HepG2 (cell line): ENCODE results near the gene RPL23. TPM values are rescaled to one million over a fixed set of nuclear protein-coding genes. Genes with fewer than 3 reads are reported as not detected.

ENCODE experiments used
- ATF1 ChIP-seq: IDR thresholded peaks from 2 replicates; pipeline ENCODE4 v1.6.1; 2016; ENCODE audit warnings: mild to moderate bottlenecking, control low read depth
- BORCS8-MEF2B ChIP-seq: sonication (generic); formaldehyde crosslinking; IDR thresholded peaks from 2 replicates; pipeline ENCODE4 v1.8.0; 2022; ENCODE audit warnings: mild to moderate bottlenecking, missing genetic modification reagents
- CEBPG ChIP-seq: IDR thresholded peaks from 2 replicates; pipeline ENCODE4 v1.6.1; 2016
- HES4 ChIP-seq: sonication (generic); formaldehyde crosslinking; IDR thresholded peaks from 2 replicates; pipeline ENCODE4 v1.9.0; 2021; ENCODE audit warnings: mild to moderate bottlenecking, missing genetic modification reagents, borderline replicate concordance
- MXI1 ChIP-seq: IDR thresholded peaks from 3 replicates; pipeline ENCODE4 v1.6.1; 2012; ENCODE audit warnings: low read depth, low read length, inconsistent platforms, borderline replicate concordance
- POLR2G ChIP-seq: fragments of 200-400 bp; formaldehyde crosslinking; IDR thresholded peaks from 2 replicates; pipeline ENCODE4 v1.6.1; 2018; ENCODE audit warnings: mild to moderate bottlenecking, low read depth, low read length, moderate library complexity
- REPIN1 ChIP-seq: sonication (generic); formaldehyde crosslinking; IDR thresholded peaks from 2 replicates; pipeline ENCODE4 v1.8.0; 2022; ENCODE audit warnings: missing genetic modification reagents, low read depth, mild to moderate bottlenecking, borderline replicate concordance
- SALL2 ChIP-seq: sonication (generic); formaldehyde crosslinking; IDR thresholded peaks from 2 replicates; pipeline ENCODE4 v1.8.1; 2023; ENCODE audit warnings: mild to moderate bottlenecking, missing genetic modification reagents, inconsistent platforms
- ZBTB38 ChIP-seq: sonication (generic); formaldehyde crosslinking; IDR thresholded peaks from 2 replicates; pipeline ENCODE4 v1.5.1; 2020; ENCODE audit warnings: mild to moderate bottlenecking, missing genetic modification reagents
- ZBTB43 ChIP-seq: sonication (generic); formaldehyde crosslinking; conservative IDR thresholded peaks from 2 replicates; pipeline ENCODE4 v1.4.0; 2020; ENCODE audit warnings: missing genetic modification reagents
- ZC3H13 ChIP-seq: sonication (generic); formaldehyde crosslinking; IDR thresholded peaks from 2 replicates; pipeline ENCODE4 v1.8.1; 2023; ENCODE audit warnings: mild to moderate bottlenecking, missing genetic modification reagents, moderate library complexity
- ZMYM2 ChIP-seq: sonication (generic); formaldehyde crosslinking; IDR thresholded peaks from 2 replicates; pipeline ENCODE4 v1.8.0; 2022; ENCODE audit warnings: mild to moderate bottlenecking, missing genetic modification reagents
- ZNF230 ChIP-seq: sonication (generic); formaldehyde crosslinking; IDR thresholded peaks from 2 replicates; pipeline ENCODE4 v1.4.0; 2020; ENCODE audit warnings: mild to moderate bottlenecking, missing genetic modification reagents
- ZNF232 ChIP-seq: sonication (generic); formaldehyde crosslinking; IDR thresholded peaks from 2 replicates; pipeline ENCODE4 v1.4.0; 2020; ENCODE audit warnings: missing genetic modification reagents, borderline replicate concordance
- ZNF350 ChIP-seq: sonication (generic); formaldehyde crosslinking; IDR thresholded peaks from 2 replicates; pipeline ENCODE4 v1.4.0; 2020; ENCODE audit warnings: mild to moderate bottlenecking, low read depth, missing genetic modification reagents, borderline replicate concordance
- ZNF557 ChIP-seq: sonication (generic); formaldehyde crosslinking; IDR thresholded peaks from 2 replicates; pipeline ENCODE4 v1.4.0; 2020; ENCODE audit warnings: missing genetic modification reagents
- ZNF558 ChIP-seq: sonication (generic); formaldehyde crosslinking; IDR thresholded peaks from 2 replicates; pipeline ENCODE4 v1.9.0; 2022; ENCODE audit warnings: mild to moderate bottlenecking, missing genetic modification reagents, borderline replicate concordance
- ZNF746 ChIP-seq: sonication (generic); formaldehyde crosslinking; IDR thresholded peaks from 2 replicates; pipeline ENCODE4 v1.8.0; 2022; ENCODE audit warnings: mild to moderate bottlenecking, missing genetic modification reagents
- polyA plus RNA-seq, 8 experiments: library from polyadenylated mRNA; depleted of rRNA in 3 of 8; stranded (reverse) in 7 of 8; unstranded in 1 of 8; fragments of >200 nt; fragmentation: Illumina TruSeq in 4 of 8; extraction: Trizol in 4 of 8; gene quantifications; 2 replicates each; pipeline versions ENCODE4 v1.2.1 to v1.2.3, GENCODE V29; 2011 to 2016; ENCODE audit warnings: low read depth in 4 of 8, missing spikeins in 1 of 8, mixed read lengths in 1 of 8; ENCODE audit not compliant: insufficient read depth in 1 of 8
- total RNA-seq, 5 experiments: library from RNA; depleted of rRNA; stranded (reverse); fragments of >200 nt; fragmentation: Illumina TruSeq; extraction: Trizol; gene quantifications; 2 replicates each; pipeline ENCODE4 v1.2.3, GENCODE V29; 2016; ENCODE audit warnings: low read depth in 1 of 5
- TF ChIP-seq, protein P1 (sequence below): sonication (generic); formaldehyde crosslinking; IDR thresholded peaks from 2 replicates; pipeline ENCODE4 v1.9.0; 2021; ENCODE audit warnings: mild to moderate bottlenecking, missing genetic modification reagents
- TF ChIP-seq, protein P2 (sequence below): sonication (generic); formaldehyde crosslinking; IDR thresholded peaks from 2 replicates; pipeline ENCODE4 v1.5.1; 2020; ENCODE audit warnings: missing genetic modification reagents, mild to moderate bottlenecking, borderline replicate concordance

The RPL23 gene
- total and polyA plus RNA-seq, 2 of the 13 experiments (the other 11 are each of a cell fraction or from before 2014, with no cell fraction given), result 2,790 to 4,860 TPM

DNA sequence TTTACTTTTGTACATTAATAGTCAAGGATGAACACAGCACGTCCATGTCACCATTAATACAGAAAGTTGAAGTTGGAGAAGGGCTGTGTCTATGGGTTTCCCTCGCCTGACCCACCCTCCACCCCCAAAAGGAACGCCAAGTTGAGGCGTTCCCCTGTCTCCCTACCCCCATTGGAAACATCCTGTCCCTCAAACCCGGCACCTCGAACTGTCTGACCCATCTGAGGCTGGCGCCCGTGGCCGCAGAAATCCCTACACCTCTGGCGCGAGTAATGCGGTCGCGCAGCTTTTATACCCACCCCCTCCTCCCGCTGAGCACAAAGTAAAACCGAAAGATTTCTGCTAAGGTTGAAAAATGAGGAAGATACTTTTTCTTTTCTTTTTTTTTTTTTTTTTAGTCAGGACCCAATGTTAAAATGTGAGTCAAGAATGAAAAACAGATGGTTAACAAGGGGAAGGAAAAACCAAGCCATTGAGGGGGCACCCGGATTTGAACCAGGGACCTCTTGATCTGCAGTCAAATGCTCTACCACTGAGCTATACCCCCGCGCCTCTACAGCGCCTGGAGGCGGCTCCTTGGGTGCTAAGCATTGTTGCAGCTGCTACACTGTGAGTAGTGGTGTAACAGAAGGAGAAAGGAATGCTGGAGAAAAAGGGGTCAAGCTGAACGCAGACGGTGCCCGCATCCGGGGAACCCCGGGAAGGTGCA lies 15.4 kb upstream of the RPL23 start (continued):
- TF ChIP-seq, protein P1, sequence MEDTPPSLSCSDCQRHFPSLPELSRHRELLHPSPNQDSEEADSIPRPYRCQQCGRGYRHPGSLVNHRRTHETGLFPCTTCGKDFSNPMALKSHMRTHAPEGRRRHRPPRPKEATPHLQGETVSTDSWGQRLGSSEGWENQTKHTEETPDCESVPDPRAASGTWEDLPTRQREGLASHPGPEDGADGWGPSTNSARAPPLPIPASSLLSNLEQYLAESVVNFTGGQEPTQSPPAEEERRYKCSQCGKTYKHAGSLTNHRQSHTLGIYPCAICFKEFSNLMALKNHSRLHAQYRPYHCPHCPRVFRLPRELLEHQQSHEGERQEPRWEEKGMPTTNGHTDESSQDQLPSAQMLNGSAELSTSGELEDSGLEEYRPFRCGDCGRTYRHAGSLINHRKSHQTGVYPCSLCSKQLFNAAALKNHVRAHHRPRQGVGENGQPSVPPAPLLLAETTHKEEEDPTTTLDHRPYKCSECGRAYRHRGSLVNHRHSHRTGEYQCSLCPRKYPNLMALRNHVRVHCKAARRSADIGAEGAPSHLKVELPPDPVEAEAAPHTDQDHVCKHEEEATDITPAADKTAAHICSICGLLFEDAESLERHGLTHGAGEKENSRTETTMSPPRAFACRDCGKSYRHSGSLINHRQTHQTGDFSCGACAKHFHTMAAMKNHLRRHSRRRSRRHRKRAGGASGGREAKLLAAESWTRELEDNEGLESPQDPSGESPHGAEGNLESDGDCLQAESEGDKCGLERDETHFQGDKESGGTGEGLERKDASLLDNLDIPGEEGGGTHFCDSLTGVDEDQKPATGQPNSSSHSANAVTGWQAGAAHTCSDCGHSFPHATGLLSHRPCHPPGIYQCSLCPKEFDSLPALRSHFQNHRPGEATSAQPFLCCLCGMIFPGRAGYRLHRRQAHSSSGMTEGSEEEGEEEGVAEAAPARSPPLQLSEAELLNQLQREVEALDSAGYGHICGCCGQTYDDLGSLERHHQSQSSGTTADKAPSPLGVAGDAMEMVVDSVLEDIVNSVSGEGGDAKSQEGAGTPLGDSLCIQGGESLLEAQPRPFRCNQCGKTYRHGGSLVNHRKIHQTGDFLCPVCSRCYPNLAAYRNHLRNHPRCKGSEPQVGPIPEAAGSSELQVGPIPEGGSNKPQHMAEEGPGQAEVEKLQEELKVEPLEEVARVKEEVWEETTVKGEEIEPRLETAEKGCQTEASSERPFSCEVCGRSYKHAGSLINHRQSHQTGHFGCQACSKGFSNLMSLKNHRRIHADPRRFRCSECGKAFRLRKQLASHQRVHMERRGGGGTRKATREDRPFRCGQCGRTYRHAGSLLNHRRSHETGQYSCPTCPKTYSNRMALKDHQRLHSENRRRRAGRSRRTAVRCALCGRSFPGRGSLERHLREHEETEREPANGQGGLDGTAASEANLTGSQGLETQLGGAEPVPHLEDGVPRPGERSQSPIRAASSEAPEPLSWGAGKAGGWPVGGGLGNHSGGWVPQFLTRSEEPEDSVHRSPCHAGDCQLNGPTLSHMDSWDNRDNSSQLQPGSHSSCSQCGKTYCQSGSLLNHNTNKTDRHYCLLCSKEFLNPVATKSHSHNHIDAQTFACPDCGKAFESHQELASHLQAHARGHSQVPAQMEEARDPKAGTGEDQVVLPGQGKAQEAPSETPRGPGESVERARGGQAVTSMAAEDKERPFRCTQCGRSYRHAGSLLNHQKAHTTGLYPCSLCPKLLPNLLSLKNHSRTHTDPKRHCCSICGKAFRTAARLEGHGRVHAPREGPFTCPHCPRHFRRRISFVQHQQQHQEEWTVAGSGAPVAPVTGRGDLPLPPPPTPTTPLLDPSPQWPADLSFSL (CRISPR knock-in tag), result peak; percentile 56; the same call in 1 of the 2 replicates
- TF ChIP-seq, protein P2, sequence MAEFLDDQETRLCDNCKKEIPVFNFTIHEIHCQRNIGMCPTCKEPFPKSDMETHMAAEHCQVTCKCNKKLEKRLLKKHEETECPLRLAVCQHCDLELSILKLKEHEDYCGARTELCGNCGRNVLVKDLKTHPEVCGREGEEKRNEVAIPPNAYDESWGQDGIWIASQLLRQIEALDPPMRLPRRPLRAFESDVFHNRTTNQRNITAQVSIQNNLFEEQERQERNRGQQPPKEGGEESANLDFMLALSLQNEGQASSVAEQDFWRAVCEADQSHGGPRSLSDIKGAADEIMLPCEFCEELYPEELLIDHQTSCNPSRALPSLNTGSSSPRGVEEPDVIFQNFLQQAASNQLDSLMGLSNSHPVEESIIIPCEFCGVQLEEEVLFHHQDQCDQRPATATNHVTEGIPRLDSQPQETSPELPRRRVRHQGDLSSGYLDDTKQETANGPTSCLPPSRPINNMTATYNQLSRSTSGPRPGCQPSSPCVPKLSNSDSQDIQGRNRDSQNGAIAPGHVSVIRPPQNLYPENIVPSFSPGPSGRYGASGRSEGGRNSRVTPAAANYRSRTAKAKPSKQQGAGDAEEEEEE, result peak; percentile 35; the same call in 1 of the 2 replicates
- TF ChIP-seq MXI1, result peak; percentile 62; the same call in 1 of the 3 replicates
- peak; percentile 76; the same call in 1 of the 2 replicates for TF ChIP-seq ZNF350 (CRISPR knock-in tag)
- TF ChIP-seq ZNF746 (CRISPR knock-in tag), result peak; percentile 85
- peak; percentile 79; the same call in 1 of the 2 replicates for TF ChIP-seq REPIN1 (CRISPR knock-in tag)
- peak; percentile 56; the same call in 1 of the 2 replicates for TF ChIP-seq ZNF230 (CRISPR knock-in tag)
- TF ChIP-seq BORCS8-MEF2B, result peak; percentile 50; the same call in 1 of the 2 replicates
- TF ChIP-seq POLR2G, result no peak
- TF ChIP-seq HES4 (CRISPR knock-in tag), result no peak
- peak; percentile 56; the same call in 1 of the 2 replicates for TF ChIP-seq ATF1 (CRISPR knock-in tag)
- peak; percentile 61; the same call in 1 of the 2 replicates for TF ChIP-seq ZNF232 (CRISPR knock-in tag)
- TF ChIP-seq ZBTB43 (CRISPR knock-in tag), result peak; percentile 19; the same call in 1 of the 2 replicates
- TF ChIP-seq ZMYM2 (CRISPR knock-in tag), result peak; percentile 82; the same call in 1 of the 2 replicates
- TF ChIP-seq ZBTB38, result no peak
- peak; percentile 89 for TF ChIP-seq ZNF558 (CRISPR knock-in tag)
- TF ChIP-seq CEBPG, result peak; percentile 66
- TF ChIP-seq ZC3H13 (CRISPR knock-in tag), result 0 out of 2 replicates have a peak, but pooled peaks have one; percentile 47
- TF ChIP-seq ZNF557 (CRISPR knock-in tag), result no peak
- peak; percentile 36; the same call in 1 of the 2 replicates for TF ChIP-seq SALL2
